GM18861 (cell line): Measurements from ENCODE around the gene TBC1D10B.
A peak's percentile ranks its signal among the peaks of the same experiment; 100 is the strongest.

ENCODE experiments used
- ATAC-seq: cut with Tn5 transposase; IDR thresholded peaks from one replicate; pipeline ENCODE4 v1.9.1; 2021; ENCODE audit not compliant: unreplicated experiment

TBC1D10B gene

DNA sequence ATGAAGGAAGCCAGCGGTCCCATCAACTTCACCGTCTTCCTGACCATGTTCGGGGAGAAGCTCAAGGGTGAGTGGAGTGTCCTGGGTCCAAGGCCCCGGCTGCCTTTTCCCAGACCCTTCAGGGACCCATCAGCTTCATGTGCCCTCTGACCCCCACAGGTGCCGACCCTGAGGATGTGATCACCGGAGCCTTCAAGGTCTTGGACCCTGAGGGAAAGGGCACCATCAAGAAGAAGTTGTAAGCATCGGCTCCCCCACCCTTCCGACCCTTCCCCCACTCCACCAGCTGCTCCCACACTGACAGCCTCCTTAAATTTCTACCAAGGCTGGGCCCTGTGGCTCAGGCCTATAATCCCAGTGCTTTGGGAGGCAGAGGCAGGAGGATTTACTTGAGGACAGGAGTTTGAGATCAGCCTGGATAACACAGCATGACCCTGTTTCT is 6.2 kb upstream of the TBC1D10B start:
- ATAC-seq = no peak

- no peak for ATAC-seq
Observed at GRCh38 chr16:30375864-30376263, 5.6 kb upstream of the TBC1D10B start.

DNA sequence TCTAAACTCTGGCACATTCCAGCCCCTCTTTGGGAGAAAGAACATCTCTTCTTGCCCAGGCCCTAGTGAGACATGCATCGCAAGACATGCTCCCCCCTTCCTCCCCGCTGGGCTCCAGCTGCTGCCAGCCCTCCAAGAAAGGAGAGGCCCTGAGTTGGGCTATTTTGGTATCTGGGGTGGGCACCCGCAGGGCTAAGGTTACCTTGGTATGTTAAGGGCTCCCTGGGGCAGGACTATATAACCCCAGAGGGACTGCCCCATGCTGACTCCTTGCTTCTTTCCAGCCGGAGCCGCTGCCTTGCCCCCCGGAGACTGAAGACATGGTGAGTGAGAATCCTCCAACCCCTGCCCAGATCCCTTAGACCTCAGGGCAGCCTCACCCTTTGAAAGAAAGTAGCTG is 4.2 kb upstream of the TBC1D10B start, which contains the start of gene MYL11:
Gene MYL11, plus strand, starts transcription at position 265 of the 400 bp plus-strand sequence. Its CDS starts 56 bp downstream, at position 321.
- ATAC-seq = no peak

GRCh38 chr16:30372725-30373124 is 2.4 kb upstream of the TBC1D10B start:
- ATAC-seq = no peak

- no peak for ATAC-seq
Observed at GRCh38 chr16:30372038-30372712, 1.9 kb upstream of the TBC1D10B start.

DNA sequence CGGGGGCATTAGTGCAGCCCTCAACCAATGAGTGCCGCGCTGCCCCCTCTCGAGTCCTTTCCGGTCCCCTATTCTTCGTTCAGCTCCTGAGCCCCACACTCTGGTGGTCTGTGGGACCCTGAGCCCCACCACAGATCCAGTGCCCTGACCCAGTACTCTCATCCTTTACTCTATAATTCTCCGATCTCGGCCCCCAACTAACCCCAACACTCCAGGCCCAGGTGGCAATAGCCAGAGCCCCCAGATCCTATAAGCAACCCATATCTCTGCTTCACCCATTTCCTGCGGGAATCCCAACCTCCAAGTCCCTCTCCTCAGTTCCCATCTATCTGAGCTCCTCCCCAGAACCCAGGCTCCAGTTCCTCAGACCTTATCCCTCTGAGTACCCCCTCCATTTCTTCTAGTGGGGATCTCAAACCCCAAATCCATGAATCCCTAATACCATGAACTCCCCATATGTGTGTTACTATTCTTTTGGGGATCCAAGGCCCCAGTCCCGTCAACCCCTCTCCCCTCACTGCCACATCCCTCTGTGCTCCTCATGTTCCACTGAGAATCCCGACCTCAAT is 1.0 kb upstream of the TBC1D10B start:
- ATAC-seq = no peak

- ATAC-seq = peak; percentile 8
Observed at GRCh38 chr16:30369938-30370455, 297 bp downstream of the TBC1D10B start.

DNA sequence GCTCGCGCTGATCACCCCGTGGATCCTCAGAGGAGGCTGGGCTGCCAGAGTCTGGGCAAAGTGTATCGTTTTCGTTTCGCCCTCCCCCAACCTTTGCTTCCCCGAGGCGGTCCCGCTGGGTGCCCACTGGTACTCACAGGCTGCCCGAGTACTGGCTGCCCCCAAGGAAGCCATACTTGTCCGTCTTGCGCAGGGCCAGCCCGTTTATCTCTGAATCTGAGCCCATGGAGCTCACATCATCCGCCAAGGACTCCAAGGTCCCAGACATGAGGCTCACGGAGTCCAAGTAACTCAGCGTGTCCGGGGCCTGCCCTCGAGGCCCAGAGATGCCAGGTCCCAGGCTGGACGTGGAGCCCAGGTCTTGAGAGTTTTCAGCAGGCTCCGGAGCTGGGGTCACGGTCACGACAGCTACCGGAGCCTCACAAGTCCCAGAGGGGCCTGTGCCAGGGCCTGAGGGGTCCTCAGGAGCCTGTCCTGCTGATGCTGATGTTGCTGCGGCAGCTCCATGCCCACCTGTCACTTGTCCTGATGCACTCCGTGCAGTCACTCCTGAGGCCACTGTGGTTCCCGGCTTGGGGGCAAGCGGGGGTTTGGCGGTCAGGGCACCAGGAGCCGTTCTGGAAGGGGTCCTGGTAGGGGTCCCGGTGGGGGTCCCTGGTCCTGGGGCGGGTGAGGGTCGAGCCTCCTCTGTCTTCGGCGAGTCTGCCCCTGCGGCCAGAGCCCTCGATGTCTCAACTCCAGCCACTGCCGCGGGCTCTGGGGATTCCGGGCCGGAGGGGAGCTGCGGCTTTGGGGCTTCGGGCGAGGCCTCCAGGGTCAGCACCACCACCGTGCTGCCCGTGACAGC is 980 bp downstream of the TBC1D10B start:
- no peak for ATAC-seq

- no peak for ATAC-seq
Observed at GRCh38 chr16:30368792-30369090, 1.6 kb downstream of the TBC1D10B start.

- no peak for ATAC-seq
Observed at GRCh38 chr16:30368122-30368791, 2.0 kb downstream of the TBC1D10B start.

- no peak for ATAC-seq
Observed at GRCh38 chr16:30367349-30368009, 2.8 kb downstream of the TBC1D10B start.

DNA sequence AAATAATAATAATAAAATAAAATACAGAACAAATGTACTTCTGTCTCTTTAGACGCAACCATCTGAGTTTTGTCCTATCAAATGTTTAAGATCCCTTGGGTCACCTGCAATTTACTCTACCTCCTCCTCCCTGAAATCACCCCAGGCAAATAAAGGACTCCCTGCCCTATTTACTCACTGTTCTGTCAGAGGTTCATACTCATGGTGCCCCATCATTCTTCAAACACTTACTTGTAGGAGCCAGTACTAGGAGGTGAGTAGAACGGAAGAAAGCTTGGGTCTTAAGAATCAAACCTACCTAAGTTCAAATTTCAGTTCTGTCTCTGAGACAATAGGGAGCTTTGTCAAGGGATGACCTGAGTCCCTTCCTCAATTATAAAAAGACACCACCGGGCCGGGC is 3.8 kb downstream of the TBC1D10B start:
- ATAC-seq = no peak

DNA sequence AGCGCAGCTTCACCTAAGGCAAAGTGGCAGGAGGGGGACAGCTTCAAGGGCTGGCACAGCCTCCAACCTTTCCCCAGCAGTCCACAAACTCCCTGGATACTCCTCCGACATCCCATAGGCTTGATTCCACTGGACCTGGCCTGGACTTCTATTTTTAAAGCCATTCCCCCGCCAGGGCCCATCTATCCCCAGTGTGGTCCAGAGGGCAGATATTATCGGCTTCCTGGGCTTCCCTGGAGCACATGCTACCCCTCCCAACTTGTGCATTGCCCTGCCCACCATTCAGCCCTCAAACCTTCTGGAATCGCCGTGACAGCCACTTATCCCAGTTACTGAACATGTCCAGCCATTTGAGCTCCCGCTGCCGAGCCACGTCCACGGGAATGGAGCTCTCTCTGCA is 5.1 kb downstream of the TBC1D10B start:
- ATAC-seq = no peak

- ATAC-seq = no peak
Observed at GRCh38 chr16:30361180-30361579, 9.1 kb downstream of the TBC1D10B start.

GRCh38 chr16:30359871-30360170 is 10.5 kb downstream of the TBC1D10B start:
- no peak for ATAC-seq

DNA sequence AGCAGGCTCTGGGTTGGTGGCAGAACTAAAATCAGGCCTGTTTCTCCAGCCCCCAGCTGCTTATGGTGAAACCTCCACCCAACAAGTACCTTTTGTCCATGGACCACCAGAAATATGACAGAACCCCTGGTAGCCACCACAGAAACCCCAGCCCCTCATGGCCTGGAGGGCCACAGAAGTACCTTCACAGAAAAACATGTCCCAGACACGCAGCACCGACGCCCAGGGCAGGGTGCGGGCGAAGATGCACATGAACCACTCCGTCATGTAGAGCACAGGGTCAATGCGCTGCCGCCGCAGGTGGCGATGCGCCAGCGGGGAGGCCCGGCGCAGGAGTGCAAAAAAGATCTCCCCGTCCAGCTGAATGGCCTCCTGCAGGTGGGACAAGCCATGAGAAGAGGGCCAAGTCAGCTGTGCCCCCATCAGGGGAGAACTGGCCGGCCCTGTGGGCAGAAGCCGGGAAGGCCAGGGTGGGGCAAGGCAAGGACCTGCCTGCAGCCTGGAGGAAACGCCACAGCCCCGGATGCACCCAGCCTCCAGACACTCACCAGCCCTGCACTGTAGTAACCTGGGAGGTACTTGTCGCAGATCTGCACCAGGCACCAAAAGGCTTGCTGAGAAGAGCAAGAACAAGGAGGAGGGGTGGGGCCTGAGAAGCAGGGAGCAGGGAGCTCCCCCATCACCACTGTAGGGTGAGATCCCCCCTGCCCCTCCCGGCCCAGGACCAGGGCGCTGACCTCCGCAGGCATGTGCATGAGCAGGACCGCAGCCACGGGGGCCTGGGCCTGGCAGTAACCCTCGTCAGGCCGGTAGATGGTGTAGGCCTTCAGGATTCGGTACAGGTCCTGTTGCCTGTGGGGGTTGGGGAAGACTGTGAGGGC is 11.1 kb downstream of the TBC1D10B start:
- ATAC-seq = no peak

DNA sequence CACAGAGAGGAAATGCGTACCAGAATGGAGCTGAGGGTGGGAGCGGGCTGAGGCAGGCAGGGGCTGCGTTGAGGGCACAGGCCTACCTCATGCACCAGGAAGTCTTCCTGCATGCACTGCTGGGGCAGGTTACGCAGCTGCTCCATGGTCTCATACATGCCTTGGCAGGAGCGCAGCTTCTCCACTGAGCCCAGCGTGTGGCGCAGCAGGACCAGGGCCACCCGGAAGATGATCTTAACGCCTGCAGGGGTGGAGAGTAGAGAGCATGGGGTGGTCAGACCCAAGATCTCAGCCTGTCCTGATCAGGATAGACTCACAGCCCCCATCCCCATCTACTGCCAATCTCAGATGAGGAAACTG is 11.7 kb downstream of the TBC1D10B start:
- no peak for ATAC-seq

- no peak for ATAC-seq
Observed at GRCh38 chr16:30357715-30358576, 12.3 kb downstream of the TBC1D10B start.

GRCh38 chr16:30357085-30357714 is 13.1 kb downstream of the TBC1D10B start:
- no peak for ATAC-seq
